IgD-negative memory B cell (primary cell): ENCODE data around the gene ROBO1. TPM values are rescaled to one million over a fixed set of nuclear protein-coding genes. Genes with fewer than 3 reads are reported as not detected.
"Not testable (repeated sequence)": the region's sequence is repeated elsewhere in the genome, so short reads cannot be mapped to it uniquely, and the experiment has no call there.

Source experiments
- H3K27ac Mint-ChIP-seq, 3 donors: one replicate each; pipeline ENCODE4 v1.8.0; 2020 to 2022; ENCODE audit warnings: mild to moderate bottlenecking in 3 of 3, mixed read lengths in 3 of 3, moderate library complexity in 1 of 3
- H3K27me3 Mint-ChIP-seq: one replicate; pipeline ENCODE4 v1.8.0; 2021; ENCODE audit warnings: mixed read lengths
- H3K36me3 Mint-ChIP-seq: one replicate; pipeline ENCODE4 v1.8.0; 2020; ENCODE audit warnings: mild to moderate bottlenecking, mixed read lengths
- H3K4me1 Mint-ChIP-seq, 3 donors: one replicate each; pipeline ENCODE4 v1.8.0; 2020 to 2022; ENCODE audit warnings: mixed read lengths in 3 of 3, mild to moderate bottlenecking in 1 of 3
- H3K4me3 Mint-ChIP-seq, 4 donors: one replicate each; pipeline ENCODE4 v1.8.0; 2020 to 2022; ENCODE audit warnings: mild to moderate bottlenecking in 4 of 4, mixed read lengths in 4 of 4, moderate library complexity in 3 of 4
- H3K9me3 Mint-ChIP-seq, 3 donors: one replicate each; pipeline ENCODE4 v1.8.0; 2020 to 2021; ENCODE audit warnings: mixed read lengths in 3 of 3, mild to moderate bottlenecking in 1 of 3
- polyA plus RNA-seq: library from polyadenylated mRNA; unstranded; fragments of 300-500 nt; fragmentation: Illumina TruSeq; gene quantifications from one replicate; pipeline ENCODE4 v1.2.3, GENCODE V29; 2021

Gene ROBO1
- polyA plus RNA-seq = 2.3 TPM

DNA sequence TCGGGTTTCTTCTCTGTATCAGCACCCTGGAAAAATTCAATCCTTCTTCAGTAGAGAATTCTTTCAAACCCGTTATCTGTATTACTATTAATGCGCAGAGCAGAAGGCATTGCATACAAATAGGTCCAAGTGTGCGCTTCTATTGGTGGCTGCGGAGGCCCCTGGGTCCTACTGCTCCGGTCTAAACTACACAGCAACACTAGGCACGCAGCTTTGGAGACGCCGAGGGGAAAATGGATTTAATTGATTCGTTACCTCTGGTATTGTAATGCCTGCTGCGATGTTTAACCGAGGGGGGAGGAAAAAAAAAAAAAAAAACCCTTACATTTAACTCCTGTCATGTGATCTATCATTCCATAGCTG is at the start of gene ROBO1:
Gene ROBO1, minus strand, starts transcription at position 94 of the 363 bp plus-strand sequence.
- no peak within 1 kb of the TSS for H3K27ac Mint-ChIP-seq

DNA sequence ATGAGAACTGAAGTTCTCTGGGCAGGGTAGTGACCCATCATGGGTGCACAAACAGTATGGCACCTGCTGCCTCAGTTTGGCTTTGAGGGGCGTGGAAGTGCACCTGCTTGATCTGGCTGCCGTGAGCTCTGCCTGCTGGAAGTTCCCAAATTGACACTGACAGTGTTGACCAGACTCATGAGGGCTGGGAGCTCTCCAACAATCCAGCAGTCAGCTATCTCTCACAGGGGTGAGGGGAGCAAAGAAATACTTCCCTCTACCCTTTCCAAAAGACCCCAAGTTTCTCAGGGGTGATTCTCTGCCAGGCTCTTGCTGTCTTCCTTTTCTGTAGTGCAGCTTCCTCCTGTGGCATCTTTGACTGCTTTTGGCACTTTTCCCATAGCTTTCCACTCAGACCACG is 49.4 kb upstream of the ROBO1 start:
- no peak overlapping the region for H3K27ac Mint-ChIP-seq
- H3K36me3 Mint-ChIP-seq = peaks cover 4% of the 10 kb centered on the region

More for the DNA sequence above, at the start of gene ROBO1:
- no peaks in the 10 kb centered on the region for H3K36me3 Mint-ChIP-seq
- no peaks in the 10 kb centered on the region for H3K4me1 Mint-ChIP-seq
- H3K4me3 Mint-ChIP-seq = no peak within 1 kb of the TSS
- no peaks in the 10 kb centered on the region for H3K27me3 Mint-ChIP-seq
- peaks cover 0 to 7% (median 0%) of the 10 kb centered on the region in 3 donors for H3K9me3 Mint-ChIP-seq

DNA sequence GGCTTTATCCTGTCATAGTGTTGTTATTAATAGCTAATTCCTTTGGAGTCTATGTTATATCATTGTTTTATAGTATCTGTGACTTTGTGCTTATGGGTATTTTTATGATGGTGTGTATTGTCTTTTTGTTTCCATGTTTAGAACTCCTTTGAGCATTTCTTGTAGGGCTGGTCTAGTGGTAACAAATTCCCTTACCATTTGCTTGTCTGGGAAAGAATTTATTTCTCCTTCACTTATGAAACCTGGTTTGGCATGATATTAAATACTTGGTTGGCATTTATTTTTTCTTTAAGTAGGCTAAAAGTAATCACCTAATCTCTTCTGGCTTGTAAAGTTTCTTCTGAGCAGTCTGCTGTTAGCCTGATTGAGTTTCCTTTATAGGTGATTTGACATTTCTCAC is 47.7 kb upstream of the ROBO1 start:
- no peak overlapping the region for H3K27ac Mint-ChIP-seq
- H3K4me1 Mint-ChIP-seq = no peaks in the 10 kb centered on the region
- no peak overlapping the region for H3K4me3 Mint-ChIP-seq
- H3K9me3 Mint-ChIP-seq = peaks cover 14 to 27% (median 15%) of the 10 kb centered on the region in 3 donors
- peaks cover 4% of the 10 kb centered on the region for H3K36me3 Mint-ChIP-seq
- H3K27me3 Mint-ChIP-seq = no peaks in the 10 kb centered on the region

More for the DNA sequence above, 49.4 kb upstream of the ROBO1 start:
- no peaks in the 10 kb centered on the region for H3K27me3 Mint-ChIP-seq
- no peaks in the 10 kb centered on the region for H3K4me1 Mint-ChIP-seq
- H3K9me3 Mint-ChIP-seq = peaks cover 14 to 26% (median 15%) of the 10 kb centered on the region in 3 donors
- H3K4me3 Mint-ChIP-seq = no peak overlapping the region

DNA sequence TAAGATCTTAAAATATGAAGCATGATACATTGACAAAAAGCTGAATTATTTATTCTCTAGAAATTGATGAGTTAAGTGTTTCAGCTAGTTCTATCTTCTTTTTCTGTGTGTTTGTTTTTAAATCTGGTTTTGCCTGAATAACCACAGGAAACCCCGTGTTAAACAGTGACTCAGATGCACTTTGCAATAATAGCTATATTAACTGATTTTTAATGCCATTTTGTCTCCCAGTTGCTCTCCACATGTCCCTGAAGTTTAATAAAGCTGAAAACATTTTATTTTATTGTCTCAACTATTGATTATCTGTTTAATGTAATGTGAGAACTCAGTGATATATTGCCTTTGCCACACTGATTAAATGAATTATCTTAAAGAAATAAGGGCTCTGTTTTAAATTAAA is 42.8 kb upstream of the ROBO1 start:
- H3K4me1 Mint-ChIP-seq = no peaks in the 10 kb centered on the region
- no peaks in the 10 kb centered on the region for H3K27me3 Mint-ChIP-seq

DNA sequence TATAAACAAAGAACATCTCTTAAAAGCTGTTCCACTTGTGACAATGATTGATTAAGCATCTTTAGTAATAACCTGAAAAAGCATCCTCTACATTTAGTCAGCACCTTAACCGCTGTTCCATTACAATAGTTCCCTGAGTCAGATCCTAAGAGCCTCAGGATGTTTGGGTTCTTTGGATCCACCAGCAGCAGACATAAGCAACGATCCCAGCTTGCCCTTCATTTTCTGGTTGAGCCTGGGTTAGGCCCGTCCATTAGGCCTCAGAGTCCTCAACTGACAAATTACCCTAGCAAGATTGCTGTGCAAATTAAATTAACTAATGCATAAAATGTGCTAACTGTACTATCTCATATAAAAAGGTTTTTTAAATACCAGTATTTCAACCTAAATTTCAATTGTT is 42.3 kb upstream of the ROBO1 start:
- H3K27me3 Mint-ChIP-seq = no peaks in the 10 kb centered on the region
- no peak overlapping the region for H3K4me3 Mint-ChIP-seq
- H3K9me3 Mint-ChIP-seq = peaks cover 2 to 12% (median 8%) of the 10 kb centered on the region in 3 donors
- H3K27ac Mint-ChIP-seq = no peak overlapping the region
- H3K36me3 Mint-ChIP-seq = peaks cover 1% of the 10 kb centered on the region
- no peaks in the 10 kb centered on the region for H3K4me1 Mint-ChIP-seq

More for the DNA sequence above, 42.8 kb upstream of the ROBO1 start:
- Mint-ChIP-seq H3K4me3 (no peak overlapping the region), H3K9me3 (peaks cover 7 to 17% (median 11%) of the 10 kb centered on the region in 3 donors), H3K36me3 (peaks cover 2% of the 10 kb centered on the region), H3K27ac (no peak overlapping the region)

DNA sequence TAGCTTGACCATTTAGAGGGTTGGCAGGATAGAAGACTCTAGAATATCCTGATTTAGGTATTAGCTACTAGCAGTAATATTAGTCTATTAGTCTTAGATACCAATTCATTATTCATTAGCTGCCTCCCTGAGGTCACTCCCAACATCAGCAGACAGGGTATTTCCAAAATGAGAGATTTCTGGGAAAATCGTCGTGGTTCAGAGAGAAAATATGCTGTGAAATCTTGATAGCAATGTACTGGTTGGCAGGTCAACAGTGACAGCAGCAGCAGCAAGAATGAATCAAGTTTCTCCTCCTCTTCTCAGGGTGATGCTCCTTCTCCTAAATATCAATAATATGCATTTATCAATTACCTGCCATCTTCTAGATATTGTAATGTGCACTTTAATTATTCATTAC is 41.3 kb upstream of the ROBO1 start:
- peaks cover 1% of the 10 kb centered on the region for H3K36me3 Mint-ChIP-seq
- H3K4me1 Mint-ChIP-seq = no peaks in the 10 kb centered on the region
- no peaks in the 10 kb centered on the region for H3K27me3 Mint-ChIP-seq
- H3K4me3 Mint-ChIP-seq = no peak overlapping the region
- no peak overlapping the region for H3K27ac Mint-ChIP-seq
- peaks cover 0 to 11% (median 4%) of the 10 kb centered on the region in 3 donors for H3K9me3 Mint-ChIP-seq

DNA sequence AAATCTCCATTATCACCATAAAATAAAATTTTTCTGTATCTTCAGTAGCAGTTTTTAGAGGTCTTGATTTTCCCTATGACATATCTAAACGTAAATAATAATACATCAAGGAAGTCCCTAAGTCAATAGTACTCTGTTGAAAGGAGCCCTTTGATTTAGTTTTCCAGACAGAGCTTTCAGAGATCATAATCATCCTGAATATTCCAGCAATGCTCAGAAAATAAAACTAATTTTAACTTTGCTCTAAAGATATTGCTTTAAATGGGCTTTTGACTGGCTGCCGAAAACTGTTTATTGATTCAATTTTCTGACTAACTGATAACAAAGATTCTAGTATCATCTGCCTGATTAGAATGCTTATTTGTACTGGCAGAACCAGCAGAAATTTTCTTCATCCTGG is 40.7 kb upstream of the ROBO1 start:
- H3K27me3 Mint-ChIP-seq = no peaks in the 10 kb centered on the region
- H3K36me3 Mint-ChIP-seq = no peaks in the 10 kb centered on the region
- H3K27ac Mint-ChIP-seq = no peak overlapping the region
- no peak overlapping the region for H3K4me3 Mint-ChIP-seq
- H3K4me1 Mint-ChIP-seq = no peaks in the 10 kb centered on the region
- H3K9me3 Mint-ChIP-seq = peaks cover 0 to 8% (median 3%) of the 10 kb centered on the region in 3 donors

DNA sequence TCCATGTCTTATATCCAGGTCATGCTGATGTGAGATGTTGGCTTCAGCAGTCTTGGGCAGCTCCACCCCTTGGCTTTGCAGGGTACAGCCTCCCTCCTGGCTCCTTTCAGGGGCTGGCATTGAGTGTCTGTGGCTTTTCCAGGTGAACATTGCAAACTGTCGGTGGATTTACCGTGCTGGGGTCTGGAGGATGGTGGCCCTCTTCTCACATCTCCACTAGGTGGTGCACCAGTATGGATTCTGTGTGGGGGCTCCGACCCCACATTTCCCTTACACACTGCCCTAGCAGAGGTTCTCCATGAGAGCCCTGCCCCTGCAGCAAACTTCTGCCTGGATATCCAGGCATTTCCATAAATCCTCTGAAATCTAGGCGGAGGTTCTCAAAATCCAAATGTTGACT is 22.4 kb upstream of the ROBO1 start:
- H3K27ac Mint-ChIP-seq, H3K4me3 Mint-ChIP-seq, H3K4me1 Mint-ChIP-seq: not testable (repeated sequence)

DNA sequence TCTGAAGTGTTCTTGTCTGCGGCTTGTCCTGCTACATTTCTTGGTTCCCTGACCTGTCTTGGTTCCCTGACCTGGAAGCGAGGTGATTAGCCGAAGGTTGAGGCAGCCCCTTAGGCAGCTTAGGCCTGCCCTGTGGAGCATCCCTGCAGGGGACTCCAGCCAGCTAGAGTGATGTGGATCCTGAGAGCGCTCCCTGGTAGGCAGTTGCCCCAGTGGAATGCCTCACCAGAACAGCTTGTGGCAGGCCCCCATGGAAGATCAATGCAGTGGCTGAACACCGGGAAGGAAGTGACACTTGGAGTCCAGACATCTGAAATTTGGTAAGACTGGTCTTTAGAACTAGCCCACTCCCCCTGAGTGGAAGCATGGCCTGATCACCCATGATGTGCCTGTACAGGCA is 5.5 kb upstream of the ROBO1 start:
- no peaks in the 10 kb centered on the region for H3K27me3 Mint-ChIP-seq
- H3K27ac Mint-ChIP-seq = no peak overlapping the region
- no peak overlapping the region for H3K4me3 Mint-ChIP-seq
- no peaks in the 10 kb centered on the region for H3K36me3 Mint-ChIP-seq
- peaks cover 0 to 6% (median 3%) of the 10 kb centered on the region in 3 donors for H3K9me3 Mint-ChIP-seq
- H3K4me1 Mint-ChIP-seq = no peaks in the 10 kb centered on the region

More for the DNA sequence above, 22.4 kb upstream of the ROBO1 start:
- H3K36me3 Mint-ChIP-seq, H3K27me3 Mint-ChIP-seq, H3K9me3 Mint-ChIP-seq: not testable (repeated sequence)

DNA sequence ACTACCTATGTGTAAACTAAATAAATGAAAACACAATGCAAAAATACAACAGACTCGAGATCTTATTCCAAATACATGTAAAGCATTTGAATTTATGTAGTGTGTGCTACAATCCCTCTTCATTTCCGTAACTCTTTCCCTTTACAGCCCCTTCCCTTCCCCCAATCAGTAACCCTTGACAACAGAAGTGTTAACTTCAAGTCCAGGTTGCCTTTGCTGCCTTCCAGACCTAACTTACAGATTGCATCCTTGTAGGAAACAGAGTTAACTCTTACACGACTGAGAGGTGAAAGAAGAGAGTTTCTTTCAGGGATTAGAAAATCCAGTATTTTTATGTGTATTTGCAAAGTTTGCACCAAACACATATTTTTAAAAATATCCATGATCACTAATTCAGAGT is 1.4 kb upstream of the ROBO1 start:
- Mint-ChIP-seq H3K4me3 (no peak overlapping the region), H3K9me3 (peaks cover 0 to 9% (median 0%) of the 10 kb centered on the region in 3 donors), H3K27ac (no peak overlapping the region), H3K36me3 (no peaks in the 10 kb centered on the region), H3K27me3 (no peaks in the 10 kb centered on the region), H3K4me1 (no peaks in the 10 kb centered on the region)

DNA sequence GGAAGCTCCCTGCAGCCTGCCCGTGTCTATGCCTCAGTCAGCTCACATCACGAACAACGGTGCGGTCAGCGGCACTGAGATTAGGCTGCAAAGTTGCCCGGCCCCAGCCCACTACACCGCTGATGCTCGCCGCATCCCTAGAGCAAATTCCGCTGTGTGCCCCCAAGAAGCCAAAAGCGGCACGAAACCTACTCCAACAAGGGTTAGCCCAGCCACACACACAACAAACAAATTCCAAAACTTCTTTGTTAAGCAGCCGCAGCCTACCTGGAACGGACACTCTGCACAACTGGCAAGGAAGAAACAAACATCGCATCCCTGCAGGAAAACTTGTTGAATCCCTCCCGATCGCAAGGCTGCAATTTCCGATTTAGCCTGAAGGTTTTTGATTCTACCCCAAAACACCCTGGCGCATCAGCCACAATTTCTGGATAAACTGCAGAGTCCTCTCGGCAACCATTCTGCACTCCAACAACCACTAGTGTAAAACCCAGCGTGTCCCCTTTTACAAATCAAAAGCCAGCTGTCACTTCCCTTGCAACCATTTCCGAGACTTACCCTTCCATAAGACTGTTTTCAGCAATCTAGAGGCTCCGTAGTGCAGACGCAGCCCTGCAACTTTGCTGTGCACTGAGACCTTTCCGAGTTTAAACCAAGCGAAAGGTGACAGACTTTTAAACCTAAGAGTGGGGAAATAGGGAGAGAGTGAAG is 449 bp downstream of the ROBO1 start:
- no peaks in the 10 kb centered on the region for H3K4me1 Mint-ChIP-seq
- H3K27ac Mint-ChIP-seq = no peak overlapping the region
- H3K9me3 Mint-ChIP-seq = peaks cover 0 to 7% (median 0%) of the 10 kb centered on the region in 3 donors

DNA sequence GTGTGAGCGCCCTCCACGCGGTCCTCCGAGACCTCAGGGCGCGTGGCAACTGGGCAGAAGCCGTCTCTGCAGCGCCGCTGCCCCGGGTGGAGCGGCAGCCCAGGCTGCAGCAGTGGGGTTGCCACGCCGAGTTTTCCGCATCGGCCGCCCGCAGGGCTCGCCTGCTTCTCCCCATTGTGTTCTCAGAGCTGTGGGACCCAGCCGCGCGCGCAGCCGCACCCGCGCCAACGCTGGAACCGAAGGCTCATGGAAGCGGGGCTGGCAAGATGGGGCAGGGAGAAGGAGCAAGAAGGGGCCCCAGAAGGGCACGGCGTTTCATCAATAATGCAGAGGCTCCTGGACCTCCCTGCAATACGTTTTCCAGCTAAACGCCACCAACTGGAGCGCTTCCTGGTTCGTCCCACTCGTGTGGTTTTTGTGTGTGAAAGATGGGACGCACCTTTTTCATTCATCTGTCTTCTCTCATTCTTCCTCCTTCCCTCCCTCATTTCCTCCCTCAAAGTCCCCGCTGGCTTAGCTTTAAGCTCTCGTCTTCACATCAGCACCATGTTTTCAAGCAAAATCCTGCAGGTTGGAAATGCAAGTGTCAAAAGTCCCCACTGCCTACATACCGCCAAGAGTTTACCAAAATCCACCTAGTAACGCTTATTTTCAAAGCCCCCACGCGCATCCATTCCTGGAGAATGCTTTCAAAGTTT is 1.2 kb downstream of the ROBO1 start:
- Mint-ChIP-seq H3K27me3 (no peaks in the 10 kb centered on the region), H3K36me3 (no peaks in the 10 kb centered on the region), H3K4me1 (no peaks in the 10 kb centered on the region), H3K27ac (no peak overlapping the region), H3K4me3 (no peak overlapping the region), H3K9me3 (peaks cover 0 to 7% (median 0%) of the 10 kb centered on the region in 3 donors)

More for the DNA sequence above, 449 bp downstream of the ROBO1 start:
- no peaks in the 10 kb centered on the region for H3K27me3 Mint-ChIP-seq
- H3K36me3 Mint-ChIP-seq = no peaks in the 10 kb centered on the region
- H3K4me3 Mint-ChIP-seq = no peak overlapping the region

DNA sequence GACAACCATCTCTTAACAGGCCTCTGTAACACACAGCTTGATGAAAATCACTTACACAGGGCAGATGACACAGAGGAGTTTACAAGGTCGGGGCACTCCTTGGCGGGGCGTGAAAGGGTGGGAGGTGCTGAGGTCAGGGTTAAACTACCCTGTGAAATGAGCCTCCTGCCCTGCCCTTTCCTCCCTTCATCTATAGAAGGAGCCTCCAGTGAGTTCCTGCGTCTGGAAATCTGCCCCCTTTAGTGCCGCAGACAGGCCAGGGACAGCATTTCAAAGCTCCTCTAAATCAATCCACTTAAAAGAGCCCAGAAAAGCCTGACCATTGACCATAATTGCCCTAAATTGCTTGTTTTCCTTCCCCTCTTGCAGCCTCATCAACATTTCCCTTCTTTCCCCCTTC is 1.9 kb downstream of the ROBO1 start:
- no peak overlapping the region for H3K27ac Mint-ChIP-seq
- no peaks in the 10 kb centered on the region for H3K27me3 Mint-ChIP-seq
- H3K4me3 Mint-ChIP-seq = no peak overlapping the region
- no peaks in the 10 kb centered on the region for H3K36me3 Mint-ChIP-seq
- H3K9me3 Mint-ChIP-seq = peaks cover 0 to 7% (median 0%) of the 10 kb centered on the region in 3 donors
- no peaks in the 10 kb centered on the region for H3K4me1 Mint-ChIP-seq

DNA sequence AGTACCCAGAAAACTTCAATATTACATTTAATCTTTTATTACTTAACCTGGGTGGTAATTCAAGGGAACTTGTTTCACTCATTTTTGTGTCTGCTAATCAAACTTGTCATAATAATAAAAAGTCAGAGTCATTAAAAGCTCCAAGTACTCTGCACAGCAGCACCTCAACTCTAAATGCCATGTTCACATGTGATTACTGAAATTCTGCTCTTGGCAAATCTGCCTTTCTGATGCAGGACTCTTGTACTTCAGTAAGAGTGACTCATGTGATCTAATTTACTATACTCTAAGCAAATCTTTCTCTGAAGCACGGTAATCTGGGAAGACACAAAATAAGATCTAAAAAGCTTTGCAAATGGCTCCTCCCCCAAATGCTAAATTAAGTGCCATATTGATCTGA is 6.4 kb downstream of the ROBO1 start:
- no peak overlapping the region for H3K4me3 Mint-ChIP-seq
- no peaks in the 10 kb centered on the region for H3K27me3 Mint-ChIP-seq
- no peaks in the 10 kb centered on the region for H3K4me1 Mint-ChIP-seq
- peaks cover 0 to 7% (median 6%) of the 10 kb centered on the region in 3 donors for H3K9me3 Mint-ChIP-seq
- H3K36me3 Mint-ChIP-seq = peaks cover 3% of the 10 kb centered on the region
- no peak overlapping the region for H3K27ac Mint-ChIP-seq

DNA sequence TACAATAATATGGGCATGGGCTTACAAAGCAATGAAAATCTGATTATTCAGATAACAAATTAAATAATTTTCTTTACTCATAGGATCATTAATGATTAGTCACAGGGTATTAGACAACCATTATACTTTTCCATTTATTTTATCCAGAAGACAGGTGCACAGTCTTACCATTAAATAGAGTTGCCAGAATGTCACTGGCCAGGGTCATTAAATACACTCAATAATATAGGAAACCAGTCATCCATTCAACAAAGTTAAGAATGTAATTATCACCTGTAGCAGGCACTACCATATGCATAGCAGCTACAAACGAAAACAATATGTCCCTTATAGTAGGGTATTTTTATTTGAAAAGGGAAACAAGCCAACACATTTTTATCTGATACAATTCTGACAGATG is 16.1 kb downstream of the ROBO1 start:
- Mint-ChIP-seq H3K4me1 (no peaks in the 10 kb centered on the region), H3K9me3 (peaks cover 6 to 24% (median 8%) of the 10 kb centered on the region in 3 donors), H3K27me3 (no peaks in the 10 kb centered on the region), H3K36me3 (peaks cover 2% of the 10 kb centered on the region), H3K27ac (no peak overlapping the region), H3K4me3 (no peak overlapping the region)

DNA sequence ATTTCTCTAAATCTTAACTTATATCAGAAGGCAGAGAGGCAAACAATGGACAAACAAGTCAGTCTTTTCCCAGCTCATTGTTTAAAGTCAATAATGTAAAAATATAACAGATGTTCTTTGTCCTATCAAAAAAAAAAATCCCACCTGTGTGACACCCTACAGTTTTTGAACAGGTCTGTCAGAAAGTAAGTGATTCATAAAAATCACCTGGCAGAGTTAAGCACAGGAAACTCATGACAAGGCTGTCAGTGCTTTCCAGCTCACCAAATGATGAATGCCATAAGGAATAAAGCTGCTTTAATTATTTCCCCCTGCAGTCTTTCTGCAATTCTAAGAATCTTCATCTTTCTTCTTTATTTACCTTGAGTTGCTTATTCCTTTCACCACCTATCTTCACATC is 30.3 kb downstream of the ROBO1 start:
- peaks cover 7 to 17% (median 12%) of the 10 kb centered on the region in 3 donors for H3K9me3 Mint-ChIP-seq
- H3K36me3 Mint-ChIP-seq = no peaks in the 10 kb centered on the region
- H3K4me1 Mint-ChIP-seq = no peaks in the 10 kb centered on the region
- H3K27me3 Mint-ChIP-seq = no peaks in the 10 kb centered on the region
- H3K4me3 Mint-ChIP-seq = no peak overlapping the region
- no peak overlapping the region for H3K27ac Mint-ChIP-seq
